WTC11 (cell line): Measurements from ENCODE around the gene LTBP1.

Experiments
- CREB1 ChIP-seq: sonication (generic); formaldehyde crosslinking; IDR thresholded peaks from 2 replicates; pipeline ENCODE4 v1.8.0; 2023; ENCODE audit warnings: mild to moderate bottlenecking, missing genetic modification reagents
- E2F1 ChIP-seq: sonication (generic); formaldehyde crosslinking; IDR thresholded peaks from 2 replicates; pipeline ENCODE4 v1.8.0; 2022; ENCODE audit warnings: mild to moderate bottlenecking, missing genetic modification reagents
- ELF4 ChIP-seq: sonication (generic); formaldehyde crosslinking; IDR thresholded peaks from 2 replicates; pipeline ENCODE4 v1.8.1; 2022; ENCODE audit warnings: low read depth, mild to moderate bottlenecking, moderate library complexity, missing genetic modification reagents
- FOXJ3 ChIP-seq: sonication (generic); formaldehyde crosslinking; IDR thresholded peaks from 2 replicates; pipeline ENCODE4 v1.9.0; 2021; ENCODE audit warnings: missing genetic modification reagents, mild to moderate bottlenecking, borderline replicate concordance
- FOXK1 ChIP-seq: sonication (generic); formaldehyde crosslinking; IDR thresholded peaks from 2 replicates; pipeline ENCODE4 v1.8.0; 2022; ENCODE audit warnings: mild to moderate bottlenecking, moderate library complexity, missing genetic modification reagents
- FOXP4 ChIP-seq: sonication (generic); formaldehyde crosslinking; IDR thresholded peaks from 2 replicates; pipeline ENCODE4 v1.8.0; 2022; ENCODE audit warnings: mild to moderate bottlenecking, missing genetic modification reagents
- GABPB1 ChIP-seq: sonication (generic); formaldehyde crosslinking; IDR thresholded peaks from 2 replicates; pipeline ENCODE4 v1.8.1; 2023; ENCODE audit warnings: mild to moderate bottlenecking, missing genetic modification reagents
- JAZF1 ChIP-seq: fragments of 250-450 bp; sonication (Bioruptor Pico); IDR thresholded peaks from 2 replicates; pipeline ENCODE4 v1.9.0; 2021; ENCODE audit warnings: moderate library complexity, mild to moderate bottlenecking, inconsistent platforms
- RELA ChIP-seq: sonication (generic); formaldehyde crosslinking; IDR thresholded peaks from 2 replicates; pipeline ENCODE4 v1.8.1; 2022; ENCODE audit warnings: missing genetic modification reagents, mild to moderate bottlenecking, borderline replicate concordance
- SOX15 ChIP-seq: fragments of 250-450 bp; sonication (Bioruptor Pico); IDR thresholded peaks from 2 replicates; pipeline ENCODE4 v1.9.0; 2021; ENCODE audit warnings: mild to moderate bottlenecking
- ZNF263 ChIP-seq: sonication (generic); formaldehyde crosslinking; IDR thresholded peaks from 2 replicates; pipeline ENCODE4 v1.8.1; 2022; ENCODE audit warnings: low read depth, mild to moderate bottlenecking, moderate library complexity, missing genetic modification reagents
- ZNF396 ChIP-seq: fragments of 250-450 bp; sonication (Bioruptor Pico); IDR thresholded peaks from 2 replicates; pipeline ENCODE4 v1.8.0; 2021; ENCODE audit warnings: mild to moderate bottlenecking, moderate library complexity, borderline replicate concordance
- TF ChIP-seq, protein P1 (sequence below): fragments of 200-600 bp; IDR thresholded peaks from 2 replicates; pipeline ENCODE4 v1.8.0; 2022; ENCODE audit warnings: antibody characterized with exemption
- TF ChIP-seq, protein P2 (sequence below): sonication (generic); formaldehyde crosslinking; IDR thresholded peaks from 2 replicates; pipeline ENCODE4 v1.8.1; 2023; ENCODE audit warnings: mild to moderate bottlenecking, missing genetic modification reagents, moderate library complexity

DNA sequence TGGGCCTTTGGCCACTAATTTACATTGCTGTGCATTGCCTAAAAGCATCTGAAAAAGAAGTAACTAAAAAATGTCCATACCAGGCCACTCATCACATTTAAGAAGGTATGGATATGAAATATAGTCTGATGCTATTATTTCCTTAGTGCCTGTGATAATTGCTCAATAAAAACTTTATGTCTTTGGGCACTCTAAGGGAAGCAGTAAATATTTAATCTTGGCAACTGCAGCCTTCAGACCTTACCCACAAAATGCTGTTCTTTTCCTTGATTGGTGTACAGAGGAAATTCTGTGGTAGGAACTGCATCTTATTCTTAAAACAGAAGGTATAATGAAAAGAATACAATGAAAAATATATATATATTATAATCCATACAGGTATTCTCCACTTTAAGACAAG, 403.9 kb downstream of the LTBP1 start:
- TF ChIP-seq, protein P1, sequence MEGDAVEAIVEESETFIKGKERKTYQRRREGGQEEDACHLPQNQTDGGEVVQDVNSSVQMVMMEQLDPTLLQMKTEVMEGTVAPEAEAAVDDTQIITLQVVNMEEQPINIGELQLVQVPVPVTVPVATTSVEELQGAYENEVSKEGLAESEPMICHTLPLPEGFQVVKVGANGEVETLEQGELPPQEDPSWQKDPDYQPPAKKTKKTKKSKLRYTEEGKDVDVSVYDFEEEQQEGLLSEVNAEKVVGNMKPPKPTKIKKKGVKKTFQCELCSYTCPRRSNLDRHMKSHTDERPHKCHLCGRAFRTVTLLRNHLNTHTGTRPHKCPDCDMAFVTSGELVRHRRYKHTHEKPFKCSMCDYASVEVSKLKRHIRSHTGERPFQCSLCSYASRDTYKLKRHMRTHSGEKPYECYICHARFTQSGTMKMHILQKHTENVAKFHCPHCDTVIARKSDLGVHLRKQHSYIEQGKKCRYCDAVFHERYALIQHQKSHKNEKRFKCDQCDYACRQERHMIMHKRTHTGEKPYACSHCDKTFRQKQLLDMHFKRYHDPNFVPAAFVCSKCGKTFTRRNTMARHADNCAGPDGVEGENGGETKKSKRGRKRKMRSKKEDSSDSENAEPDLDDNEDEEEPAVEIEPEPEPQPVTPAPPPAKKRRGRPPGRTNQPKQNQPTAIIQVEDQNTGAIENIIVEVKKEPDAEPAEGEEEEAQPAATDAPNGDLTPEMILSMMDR = no peak
- no peak for TF ChIP-seq ZNF396 (CRISPR knock-in tag)
- no peak for TF ChIP-seq SOX15 (CRISPR knock-in tag)
- TF ChIP-seq FOXK1 (CRISPR knock-in tag) = no peak
- TF ChIP-seq JAZF1 (CRISPR knock-in tag) = no peak
- TF ChIP-seq ELF4 (CRISPR knock-in tag) = no peak
- TF ChIP-seq CREB1 (CRISPR knock-in tag) = no peak
- no peak for TF ChIP-seq FOXP4 (CRISPR knock-in tag)
- no peak for TF ChIP-seq E2F1 (CRISPR knock-in tag)
- no peak for TF ChIP-seq ZNF263 (CRISPR knock-in tag)
- no peak for TF ChIP-seq RELA (CRISPR knock-in tag)
- TF ChIP-seq, protein P2, sequence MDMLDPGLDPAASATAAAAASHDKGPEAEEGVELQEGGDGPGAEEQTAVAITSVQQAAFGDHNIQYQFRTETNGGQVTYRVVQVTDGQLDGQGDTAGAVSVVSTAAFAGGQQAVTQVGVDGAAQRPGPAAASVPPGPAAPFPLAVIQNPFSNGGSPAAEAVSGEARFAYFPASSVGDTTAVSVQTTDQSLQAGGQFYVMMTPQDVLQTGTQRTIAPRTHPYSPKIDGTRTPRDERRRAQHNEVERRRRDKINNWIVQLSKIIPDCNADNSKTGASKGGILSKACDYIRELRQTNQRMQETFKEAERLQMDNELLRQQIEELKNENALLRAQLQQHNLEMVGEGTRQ (CRISPR knock-in tag) = no peak
- TF ChIP-seq GABPB1 = no peak
- TF ChIP-seq FOXJ3 = no peak
